ENCODE results near the gene SDCBP2.

Gene SDCBP2

DNA sequence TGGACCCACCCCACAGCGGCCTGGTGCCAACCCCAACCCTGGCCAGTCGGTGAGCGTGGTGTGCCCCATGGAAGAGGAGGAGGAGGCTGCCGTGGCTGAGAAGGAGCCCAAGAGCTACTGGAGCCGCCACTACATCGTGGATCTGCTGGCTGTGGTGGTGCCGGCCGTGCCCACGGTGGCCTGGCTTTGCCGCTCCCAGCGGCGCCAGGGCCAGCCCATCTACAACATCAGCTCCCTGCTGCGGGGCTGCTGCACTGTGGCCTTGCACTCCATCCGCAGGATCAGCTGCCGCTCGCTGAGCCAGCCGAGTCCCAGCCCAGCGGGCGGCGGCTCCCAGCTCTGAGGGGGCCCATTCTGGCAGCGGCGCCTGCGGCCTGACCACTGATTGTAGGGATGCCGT is 23.2 kb downstream of the SDCBP2 start:
- no peak for ATAC-seq
- TF ChIP-seq SNAI2 (CRISPR knock-in tag; IDR thresholded peaks at IDR 0.05) (no peak), ZFP3 (CRISPR knock-in tag; IDR thresholded peaks at IDR 0.05) (no peak), TOX (CRISPR knock-in tag; IDR thresholded peaks at IDR 0.05; ENCODE audit: borderline replicate concordance) (no peak), TCF4 (CRISPR knock-in tag; IDR thresholded peaks at IDR 0.05; ENCODE audit: borderline replicate concordance) (no peak), RARB (CRISPR knock-in tag; IDR thresholded peaks at IDR 0.05) (no peak), OSR1 (CRISPR knock-in tag; IDR thresholded peaks at IDR 0.05) (no peak), BACH2 (CRISPR knock-in tag; IDR thresholded peaks at IDR 0.05; ENCODE audit: borderline replicate concordance) (no peak), PPARA (CRISPR knock-in tag; IDR thresholded peaks at IDR 0.05; ENCODE audit: borderline replicate concordance) (no peak), ZC3H10 (CRISPR knock-in tag; IDR thresholded peaks at IDR 0.05) (no peak), CSDC2 (CRISPR knock-in tag; IDR thresholded peaks at IDR 0.05) (no peak), ZNF8 (CRISPR knock-in tag; IDR thresholded peaks at IDR 0.05) (no peak), ZNF565 (CRISPR knock-in tag; conservative IDR thresholded peaks at IDR 0.05; ENCODE audit: low read depth) (no peak), ARNTL (CRISPR knock-in tag; IDR thresholded peaks at IDR 0.05; ENCODE audit: borderline replicate concordance, low read depth) (no peak)
- TF ChIP-seq, protein P1, sequence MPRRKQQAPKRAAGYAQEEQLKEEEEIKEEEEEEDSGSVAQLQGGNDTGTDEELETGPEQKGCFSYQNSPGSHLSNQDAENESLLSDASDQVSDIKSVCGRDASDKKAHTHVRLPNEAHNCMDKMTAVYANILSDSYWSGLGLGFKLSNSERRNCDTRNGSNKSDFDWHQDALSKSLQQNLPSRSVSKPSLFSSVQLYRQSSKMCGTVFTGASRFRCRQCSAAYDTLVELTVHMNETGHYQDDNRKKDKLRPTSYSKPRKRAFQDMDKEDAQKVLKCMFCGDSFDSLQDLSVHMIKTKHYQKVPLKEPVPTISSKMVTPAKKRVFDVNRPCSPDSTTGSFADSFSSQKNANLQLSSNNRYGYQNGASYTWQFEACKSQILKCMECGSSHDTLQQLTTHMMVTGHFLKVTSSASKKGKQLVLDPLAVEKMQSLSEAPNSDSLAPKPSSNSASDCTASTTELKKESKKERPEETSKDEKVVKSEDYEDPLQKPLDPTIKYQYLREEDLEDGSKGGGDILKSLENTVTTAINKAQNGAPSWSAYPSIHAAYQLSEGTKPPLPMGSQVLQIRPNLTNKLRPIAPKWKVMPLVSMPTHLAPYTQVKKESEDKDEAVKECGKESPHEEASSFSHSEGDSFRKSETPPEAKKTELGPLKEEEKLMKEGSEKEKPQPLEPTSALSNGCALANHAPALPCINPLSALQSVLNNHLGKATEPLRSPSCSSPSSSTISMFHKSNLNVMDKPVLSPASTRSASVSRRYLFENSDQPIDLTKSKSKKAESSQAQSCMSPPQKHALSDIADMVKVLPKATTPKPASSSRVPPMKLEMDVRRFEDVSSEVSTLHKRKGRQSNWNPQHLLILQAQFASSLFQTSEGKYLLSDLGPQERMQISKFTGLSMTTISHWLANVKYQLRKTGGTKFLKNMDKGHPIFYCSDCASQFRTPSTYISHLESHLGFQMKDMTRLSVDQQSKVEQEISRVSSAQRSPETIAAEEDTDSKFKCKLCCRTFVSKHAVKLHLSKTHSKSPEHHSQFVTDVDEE (CRISPR knock-in tag; IDR thresholded peaks at IDR 0.05) = no peak
- TF ChIP-seq, protein P2, sequence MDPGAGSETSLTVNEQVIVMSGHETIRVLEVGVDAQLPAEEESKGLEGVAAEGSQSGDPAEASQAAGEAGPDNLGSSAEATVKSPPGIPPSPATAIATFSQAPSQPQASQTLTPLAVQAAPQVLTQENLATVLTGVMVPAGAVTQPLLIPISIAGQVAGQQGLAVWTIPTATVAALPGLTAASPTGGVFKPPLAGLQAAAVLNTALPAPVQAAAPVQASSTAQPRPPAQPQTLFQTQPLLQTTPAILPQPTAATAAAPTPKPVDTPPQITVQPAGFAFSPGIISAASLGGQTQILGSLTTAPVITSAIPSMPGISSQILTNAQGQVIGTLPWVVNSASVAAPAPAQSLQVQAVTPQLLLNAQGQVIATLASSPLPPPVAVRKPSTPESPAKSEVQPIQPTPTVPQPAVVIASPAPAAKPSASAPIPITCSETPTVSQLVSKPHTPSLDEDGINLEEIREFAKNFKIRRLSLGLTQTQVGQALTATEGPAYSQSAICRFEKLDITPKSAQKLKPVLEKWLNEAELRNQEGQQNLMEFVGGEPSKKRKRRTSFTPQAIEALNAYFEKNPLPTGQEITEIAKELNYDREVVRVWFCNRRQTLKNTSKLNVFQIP (CRISPR knock-in tag; IDR thresholded peaks at IDR 0.05; ENCODE audit: borderline replicate concordance, low read depth) = no peak
- TF ChIP-seq, protein P3, sequence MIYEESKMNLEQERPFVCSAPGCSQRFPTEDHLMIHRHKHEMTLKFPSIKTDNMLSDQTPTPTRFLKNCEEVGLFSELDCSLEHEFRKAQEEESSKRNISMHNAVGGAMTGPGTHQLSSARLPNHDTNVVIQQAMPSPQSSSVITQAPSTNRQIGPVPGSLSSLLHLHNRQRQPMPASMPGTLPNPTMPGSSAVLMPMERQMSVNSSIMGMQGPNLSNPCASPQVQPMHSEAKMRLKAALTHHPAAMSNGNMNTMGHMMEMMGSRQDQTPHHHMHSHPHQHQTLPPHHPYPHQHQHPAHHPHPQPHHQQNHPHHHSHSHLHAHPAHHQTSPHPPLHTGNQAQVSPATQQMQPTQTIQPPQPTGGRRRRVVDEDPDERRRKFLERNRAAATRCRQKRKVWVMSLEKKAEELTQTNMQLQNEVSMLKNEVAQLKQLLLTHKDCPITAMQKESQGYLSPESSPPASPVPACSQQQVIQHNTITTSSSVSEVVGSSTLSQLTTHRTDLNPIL (CRISPR knock-in tag; IDR thresholded peaks at IDR 0.05; ENCODE audit: low read depth) = no peak
- TF ChIP-seq, protein P4, sequence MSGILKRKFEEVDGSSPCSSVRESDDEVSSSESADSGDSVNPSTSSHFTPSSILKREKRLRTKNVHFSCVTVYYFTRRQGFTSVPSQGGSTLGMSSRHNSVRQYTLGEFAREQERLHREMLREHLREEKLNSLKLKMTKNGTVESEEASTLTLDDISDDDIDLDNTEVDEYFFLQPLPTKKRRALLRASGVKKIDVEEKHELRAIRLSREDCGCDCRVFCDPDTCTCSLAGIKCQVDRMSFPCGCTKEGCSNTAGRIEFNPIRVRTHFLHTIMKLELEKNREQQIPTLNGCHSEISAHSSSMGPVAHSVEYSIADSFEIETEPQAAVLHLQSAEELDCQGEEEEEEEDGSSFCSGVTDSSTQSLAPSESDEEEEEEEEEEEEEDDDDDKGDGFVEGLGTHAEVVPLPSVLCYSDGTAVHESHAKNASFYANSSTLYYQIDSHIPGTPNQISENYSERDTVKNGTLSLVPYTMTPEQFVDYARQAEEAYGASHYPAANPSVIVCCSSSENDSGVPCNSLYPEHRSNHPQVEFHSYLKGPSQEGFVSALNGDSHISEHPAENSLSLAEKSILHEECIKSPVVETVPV (CRISPR knock-in tag; IDR thresholded peaks at IDR 0.05) = no peak
- TF ChIP-seq, protein P5, sequence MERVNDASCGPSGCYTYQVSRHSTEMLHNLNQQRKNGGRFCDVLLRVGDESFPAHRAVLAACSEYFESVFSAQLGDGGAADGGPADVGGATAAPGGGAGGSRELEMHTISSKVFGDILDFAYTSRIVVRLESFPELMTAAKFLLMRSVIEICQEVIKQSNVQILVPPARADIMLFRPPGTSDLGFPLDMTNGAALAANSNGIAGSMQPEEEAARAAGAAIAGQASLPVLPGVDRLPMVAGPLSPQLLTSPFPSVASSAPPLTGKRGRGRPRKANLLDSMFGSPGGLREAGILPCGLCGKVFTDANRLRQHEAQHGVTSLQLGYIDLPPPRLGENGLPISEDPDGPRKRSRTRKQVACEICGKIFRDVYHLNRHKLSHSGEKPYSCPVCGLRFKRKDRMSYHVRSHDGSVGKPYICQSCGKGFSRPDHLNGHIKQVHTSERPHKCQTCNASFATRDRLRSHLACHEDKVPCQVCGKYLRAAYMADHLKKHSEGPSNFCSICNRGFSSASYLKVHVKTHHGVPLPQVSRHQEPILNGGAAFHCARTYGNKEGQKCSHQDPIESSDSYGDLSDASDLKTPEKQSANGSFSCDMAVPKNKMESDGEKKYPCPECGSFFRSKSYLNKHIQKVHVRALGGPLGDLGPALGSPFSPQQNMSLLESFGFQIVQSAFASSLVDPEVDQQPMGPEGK (CRISPR knock-in tag; IDR thresholded peaks at IDR 0.05; ENCODE audit: borderline replicate concordance) = no peak

DNA sequence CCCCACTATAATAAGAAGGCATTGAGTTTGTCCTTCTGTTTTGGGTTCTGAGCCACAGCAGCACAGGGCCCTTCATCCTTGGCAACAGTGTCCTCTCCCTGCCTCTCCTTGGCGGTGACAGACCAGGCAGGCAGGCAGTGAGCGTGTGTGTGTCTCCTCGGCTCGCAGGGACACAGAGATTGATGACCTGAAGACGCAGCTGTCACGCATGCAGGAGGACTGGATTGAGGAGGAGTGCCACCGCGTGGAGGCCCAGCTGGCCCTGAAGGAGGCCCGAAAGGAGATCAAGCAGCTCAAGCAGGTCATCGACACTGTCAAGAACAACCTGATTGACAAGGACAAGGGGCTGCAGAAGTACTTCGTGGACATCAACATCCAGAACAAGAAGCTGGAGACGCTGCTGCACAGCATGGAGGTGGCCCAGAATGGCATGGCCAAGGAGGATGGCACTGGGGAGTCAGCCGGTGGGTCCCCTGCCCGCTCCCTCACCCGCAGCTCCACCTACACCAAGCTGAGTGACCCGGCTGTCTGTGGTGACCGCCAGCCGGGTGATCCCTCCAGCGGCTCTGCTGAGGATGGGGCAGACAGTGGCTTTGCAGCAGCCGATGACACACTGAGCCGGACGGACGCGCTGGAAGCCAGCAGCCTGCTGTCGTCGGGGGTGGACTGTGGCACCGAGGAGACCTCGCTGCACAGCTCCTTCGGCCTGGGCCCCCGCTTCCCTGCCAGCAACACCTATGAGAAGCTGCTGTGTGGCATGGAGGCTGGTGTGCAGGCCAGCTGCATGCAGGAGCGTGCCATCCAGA is 24.0 kb downstream of the SDCBP2 start:
- ATAC-seq = no peak
- TF ChIP-seq SNAI2 (CRISPR knock-in tag; IDR thresholded peaks at IDR 0.05) (no peak), TCF4 (CRISPR knock-in tag; IDR thresholded peaks at IDR 0.05; ENCODE audit: borderline replicate concordance) (no peak), ZNF565 (CRISPR knock-in tag; conservative IDR thresholded peaks at IDR 0.05; ENCODE audit: low read depth) (no peak)

DNA sequence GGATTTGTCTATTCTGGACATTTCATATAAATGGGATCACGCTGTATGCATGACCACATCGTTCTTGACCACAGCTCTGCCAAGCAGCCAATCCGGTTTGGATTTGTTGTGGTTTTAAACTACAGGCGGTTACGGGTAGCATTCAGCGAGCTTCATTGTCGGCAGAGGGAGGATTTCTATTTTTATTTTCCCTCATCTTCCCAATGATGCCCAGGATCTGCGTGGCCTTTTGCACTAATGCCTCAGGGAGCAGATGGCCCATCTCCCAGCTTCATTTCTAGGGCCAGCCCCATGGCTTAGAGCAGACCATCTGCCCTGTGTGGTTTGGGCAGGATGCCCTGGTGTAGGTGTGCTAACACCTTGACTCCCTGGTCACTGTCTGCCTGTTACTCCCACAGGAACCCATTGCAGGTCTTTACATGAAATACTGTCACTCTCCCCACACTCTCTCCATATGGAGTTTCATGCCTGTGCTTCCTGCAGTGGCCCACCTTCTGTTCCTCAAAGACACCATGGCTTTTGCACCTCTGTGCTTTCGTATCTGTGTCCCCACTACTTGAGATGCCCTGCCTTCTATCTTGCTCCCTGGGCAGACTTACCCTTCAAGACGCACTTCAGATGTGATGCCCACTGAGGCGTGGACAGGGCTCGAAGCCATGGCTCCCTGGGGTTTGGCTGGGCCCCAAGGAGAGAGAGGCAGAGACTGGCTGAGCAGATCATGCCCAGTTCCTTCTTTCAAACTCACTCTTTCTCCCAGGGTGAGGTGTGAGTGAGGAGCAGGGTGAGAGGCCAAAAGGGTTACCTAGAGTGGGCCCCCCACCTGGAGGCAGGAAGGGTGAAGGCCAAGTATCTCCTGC is 26.0 kb downstream of the SDCBP2 start:
- TF ChIP-seq ARNTL (CRISPR knock-in tag; IDR thresholded peaks at IDR 0.05; ENCODE audit: borderline replicate concordance, low read depth) (no peak), ESRRG (CRISPR knock-in tag; IDR thresholded peaks at IDR 0.05) (no peak), PPARA (CRISPR knock-in tag; IDR thresholded peaks at IDR 0.05; ENCODE audit: borderline replicate concordance) (no peak), ZNF8 (CRISPR knock-in tag; IDR thresholded peaks at IDR 0.05) (no peak), CSDC2 (CRISPR knock-in tag; IDR thresholded peaks at IDR 0.05) (no peak), RARB (CRISPR knock-in tag; IDR thresholded peaks at IDR 0.05) (no peak), ZNF70 (CRISPR knock-in tag; IDR thresholded peaks at IDR 0.05) (no peak), ZNF565 (CRISPR knock-in tag; conservative IDR thresholded peaks at IDR 0.05; ENCODE audit: low read depth) (no peak), BACH2 (CRISPR knock-in tag; IDR thresholded peaks at IDR 0.05; ENCODE audit: borderline replicate concordance) (no peak), SNAI2 (CRISPR knock-in tag; IDR thresholded peaks at IDR 0.05) (no peak), ISL1 (CRISPR knock-in tag; IDR thresholded peaks at IDR 0.05) (no peak)
- TF ChIP-seq, protein P4 (CRISPR knock-in tag; IDR thresholded peaks at IDR 0.05) = no peak
- TF ChIP-seq, protein P5 (CRISPR knock-in tag; IDR thresholded peaks at IDR 0.05; ENCODE audit: borderline replicate concordance) = no peak
- ATAC-seq = no peak
